HEK293 (cell line): ENCODE measurements around the gene CHRM5.

Experiments
- CTCF ChIA-PET: fragments of 350-600 bp; formaldehyde crosslinking; extraction: SDS; loops from one replicate; lab custom pipeline; 2021; ENCODE audit warnings: antibody characterized with exemption; lab: Yijun Ruan, JAX
- POLR2A ChIA-PET: fragments of 300-600 bp; formaldehyde crosslinking; extraction: SDS; loops from one replicate; lab custom pipeline; 2020; ENCODE audit warnings: antibody characterized with exemption, inconsistent platforms; lab: Yijun Ruan, JAX
- H3K27ac ChIP-seq: fragments of 200-500 bp; sonication (Bioruptor generic); 2 replicates; pipeline ENCODE4 v1.5.1; 2014; ENCODE audit warnings: low read depth, low read length, control low read depth, inconsistent platforms; ENCODE audit errors: extremely low read depth
- H3K36me3 ChIP-seq, 2 experiments: fragments of 200-500 bp in 1 of 2; sonication (Bioruptor generic) in 1 of 2; 1 replicate in 1 of 2; 2 replicates in 1 of 2; pipeline ENCODE4 v1.5.1; 2014 to 2017; ENCODE audit warnings: inconsistent platforms in 2 of 2, low read length in 2 of 2; ENCODE audit not compliant: control insufficient read depth in 2 of 2, insufficient read depth in 1 of 2
- H3K4me1 ChIP-seq: fragments of 200-500 bp; sonication (Bioruptor generic); 2 replicates; pipeline ENCODE4 v1.5.1; 2014; ENCODE audit warnings: mild to moderate bottlenecking, low read length, inconsistent platforms; ENCODE audit not compliant: control insufficient read depth, insufficient read depth
- H3K4me3 ChIP-seq: 2 replicates; pipeline ENCODE4 v1.5.1; 2011; ENCODE audit warnings: low read depth, mild to moderate bottlenecking, control low read depth, low read length, moderate library complexity
- H3K9me3 ChIP-seq: fragments of 200-500 bp; sonication (Bioruptor generic); 2 replicates; pipeline ENCODE4 v1.5.1; 2014; ENCODE audit warnings: low read depth, low read length, inconsistent platforms; ENCODE audit not compliant: control insufficient read depth, insufficient read depth
- MYNN ChIP-seq: fragments of 450-650 bp; formaldehyde crosslinking; IDR thresholded peaks from 2 replicates; pipeline ENCODE4 v1.5.1; 2016; ENCODE audit warnings: missing biosample characterization, missing genetic modification characterization, borderline replicate concordance
- OSR2 ChIP-seq: fragments of 450-650 bp; formaldehyde crosslinking; IDR thresholded peaks from 2 replicates; pipeline ENCODE4 v1.5.1; 2016; ENCODE audit warnings: missing biosample characterization, missing genetic modification characterization
- SP3 ChIP-seq: fragments of 450-650 bp; formaldehyde crosslinking; IDR thresholded peaks from 2 replicates; pipeline ENCODE4 v1.5.1; 2016; ENCODE audit warnings: missing biosample characterization, missing genetic modification characterization
- YY2 ChIP-seq: fragments of 450-650 bp; formaldehyde crosslinking; IDR thresholded peaks from 2 replicates; pipeline ENCODE4 v1.5.1; 2016; ENCODE audit warnings: missing biosample characterization, missing genetic modification characterization
- ZBTB8A ChIP-seq: fragments of 450-650 bp; formaldehyde crosslinking; IDR thresholded peaks from 2 replicates; pipeline ENCODE4 v1.5.1; 2016; ENCODE audit warnings: missing biosample characterization, missing genetic modification characterization
- ZNF169 ChIP-seq: fragments of 450-650 bp; formaldehyde crosslinking; IDR thresholded peaks from 2 replicates; pipeline ENCODE4 v1.5.1; 2016; ENCODE audit warnings: missing biosample characterization, missing genetic modification characterization
- ZNF239 ChIP-seq: fragments of 450-650 bp; formaldehyde crosslinking; IDR thresholded peaks from 2 replicates; pipeline ENCODE4 v1.5.1; 2016; ENCODE audit warnings: missing biosample characterization, missing genetic modification characterization
- ZNF302 ChIP-seq: fragments of 450-650 bp; formaldehyde crosslinking; IDR thresholded peaks from 2 replicates; pipeline ENCODE4 v1.5.1; 2016; ENCODE audit warnings: missing biosample characterization, missing genetic modification characterization, low read depth
- ZNF335 ChIP-seq: fragments of 450-650 bp; formaldehyde crosslinking; conservative IDR thresholded peaks from 2 replicates; pipeline ENCODE4 v1.5.1; 2016; ENCODE audit warnings: missing biosample characterization, missing genetic modification characterization
- ZNF791 ChIP-seq: fragments of 450-650 bp; formaldehyde crosslinking; IDR thresholded peaks from 2 replicates; pipeline ENCODE4 v1.5.1; 2016; ENCODE audit warnings: missing biosample characterization, missing genetic modification characterization
- TF ChIP-seq, protein P1 (sequence below): fragments of 450-650 bp; formaldehyde crosslinking; IDR thresholded peaks from 2 replicates; pipeline ENCODE4 v1.5.1; 2017; ENCODE audit warnings: missing biosample characterization, missing genetic modification characterization
- TF ChIP-seq, protein P2 (sequence below): fragments of 450-650 bp; formaldehyde crosslinking; IDR thresholded peaks from 2 replicates; pipeline ENCODE4 v1.5.1; 2016; ENCODE audit warnings: missing biosample characterization, missing genetic modification characterization
- TF ChIP-seq, protein P3 (sequence below): sonication (generic); formaldehyde crosslinking; IDR thresholded peaks from 2 replicates; pipeline ENCODE4 v1.8.1; 2022; ENCODE audit warnings: mild to moderate bottlenecking, moderate library complexity, missing genetic modification reagents
- TF ChIP-seq, protein P4 (sequence below): fragments of 450-650 bp; formaldehyde crosslinking; IDR thresholded peaks from 2 replicates; pipeline ENCODE4; 2016; ENCODE audit warnings: missing biosample characterization, missing genetic modification characterization
- TF ChIP-seq, protein P5 (sequence below): fragments of 450-650 bp; IDR thresholded peaks from 2 replicates; pipeline ENCODE4 v1.5.1; 2018; ENCODE audit warnings: missing biosample characterization, mild to moderate bottlenecking, missing genetic modification characterization
- TF ChIP-seq, protein P6 (sequence below): fragments of 450-650 bp; formaldehyde crosslinking; IDR thresholded peaks from 2 replicates; pipeline ENCODE4 v1.5.1; 2016; ENCODE audit warnings: missing biosample characterization, missing genetic modification characterization
- TF ChIP-seq, protein P7 (sequence below): fragments of 450-650 bp; formaldehyde crosslinking; IDR thresholded peaks from 2 replicates; pipeline ENCODE4 v1.5.1; 2017; ENCODE audit warnings: missing biosample characterization, mild to moderate bottlenecking, missing genetic modification characterization, moderate library complexity
- TF ChIP-seq, protein P8 (sequence below): fragments of 450-650 bp; formaldehyde crosslinking; IDR thresholded peaks from 2 replicates; pipeline ENCODE4 v1.5.1; 2016; ENCODE audit warnings: missing biosample characterization, missing genetic modification characterization, borderline replicate concordance

Gene CHRM5

DNA sequence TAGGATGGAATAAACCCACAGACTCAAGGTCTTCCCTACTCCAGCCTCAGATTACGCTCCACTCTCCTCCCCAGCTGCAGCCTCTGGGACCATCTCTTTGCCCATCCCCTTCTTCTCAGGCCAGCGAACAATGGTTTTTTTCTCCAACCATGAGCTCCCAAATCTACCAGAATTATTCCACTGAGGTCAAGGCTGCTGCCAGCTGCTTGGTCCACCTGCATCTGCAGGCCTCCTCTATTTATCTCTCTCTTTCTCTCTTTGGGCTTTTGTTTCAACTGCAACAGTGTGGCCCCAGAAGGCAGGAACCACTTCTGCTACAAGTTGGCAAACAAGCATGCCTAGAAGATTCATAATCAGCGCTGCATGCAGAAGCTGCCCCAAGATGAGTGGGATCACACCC, 19.1 kb downstream of the CHRM5 start (continued):
- TF ChIP-seq, protein P1, sequence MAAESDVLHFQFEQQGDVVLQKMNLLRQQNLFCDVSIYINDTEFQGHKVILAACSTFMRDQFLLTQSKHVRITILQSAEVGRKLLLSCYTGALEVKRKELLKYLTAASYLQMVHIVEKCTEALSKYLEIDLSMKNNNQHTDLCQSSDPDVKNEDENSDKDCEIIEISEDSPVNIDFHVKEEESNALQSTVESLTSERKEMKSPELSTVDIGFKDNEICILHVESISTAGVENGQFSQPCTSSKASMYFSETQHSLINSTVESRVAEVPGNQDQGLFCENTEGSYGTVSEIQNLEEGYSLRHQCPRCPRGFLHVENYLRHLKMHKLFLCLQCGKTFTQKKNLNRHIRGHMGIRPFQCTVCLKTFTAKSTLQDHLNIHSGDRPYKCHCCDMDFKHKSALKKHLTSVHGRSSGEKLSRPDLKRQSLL: no peak
- TF ChIP-seq, protein P2, sequence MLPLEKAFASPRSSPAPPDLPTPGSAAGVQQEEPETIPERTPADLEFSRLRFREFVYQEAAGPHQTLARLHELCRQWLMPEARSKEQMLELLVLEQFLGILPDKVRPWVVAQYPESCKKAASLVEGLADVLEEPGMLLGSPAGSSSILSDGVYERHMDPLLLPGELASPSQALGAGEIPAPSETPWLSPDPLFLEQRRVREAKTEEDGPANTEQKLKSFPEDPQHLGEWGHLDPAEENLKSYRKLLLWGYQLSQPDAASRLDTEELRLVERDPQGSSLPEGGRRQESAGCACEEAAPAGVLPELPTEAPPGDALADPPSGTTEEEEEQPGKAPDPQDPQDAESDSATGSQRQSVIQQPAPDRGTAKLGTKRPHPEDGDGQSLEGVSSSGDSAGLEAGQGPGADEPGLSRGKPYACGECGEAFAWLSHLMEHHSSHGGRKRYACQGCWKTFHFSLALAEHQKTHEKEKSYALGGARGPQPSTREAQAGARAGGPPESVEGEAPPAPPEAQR (tag by site-specific recombination): no peak
- TF ChIP-seq ZNF169 (no peak), MYNN (tag by site-specific recombination) (no peak), ZNF335 (no peak), OSR2 (tag by site-specific recombination) (no peak), ZNF302 (tag by site-specific recombination) (no peak), ZNF239 (tag by site-specific recombination) (no peak), YY2 (tag by site-specific recombination) (no peak), ZBTB8A (tag by site-specific recombination) (no peak)
- TF ChIP-seq, protein P3, sequence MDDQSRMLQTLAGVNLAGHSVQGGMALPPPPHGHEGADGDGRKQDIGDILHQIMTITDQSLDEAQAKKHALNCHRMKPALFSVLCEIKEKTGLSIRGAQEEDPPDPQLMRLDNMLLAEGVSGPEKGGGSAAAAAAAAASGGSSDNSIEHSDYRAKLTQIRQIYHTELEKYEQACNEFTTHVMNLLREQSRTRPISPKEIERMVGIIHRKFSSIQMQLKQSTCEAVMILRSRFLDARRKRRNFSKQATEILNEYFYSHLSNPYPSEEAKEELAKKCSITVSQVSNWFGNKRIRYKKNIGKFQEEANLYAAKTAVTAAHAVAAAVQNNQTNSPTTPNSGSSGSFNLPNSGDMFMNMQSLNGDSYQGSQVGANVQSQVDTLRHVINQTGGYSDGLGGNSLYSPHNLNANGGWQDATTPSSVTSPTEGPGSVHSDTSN (CRISPR knock-in tag): no peak

DNA sequence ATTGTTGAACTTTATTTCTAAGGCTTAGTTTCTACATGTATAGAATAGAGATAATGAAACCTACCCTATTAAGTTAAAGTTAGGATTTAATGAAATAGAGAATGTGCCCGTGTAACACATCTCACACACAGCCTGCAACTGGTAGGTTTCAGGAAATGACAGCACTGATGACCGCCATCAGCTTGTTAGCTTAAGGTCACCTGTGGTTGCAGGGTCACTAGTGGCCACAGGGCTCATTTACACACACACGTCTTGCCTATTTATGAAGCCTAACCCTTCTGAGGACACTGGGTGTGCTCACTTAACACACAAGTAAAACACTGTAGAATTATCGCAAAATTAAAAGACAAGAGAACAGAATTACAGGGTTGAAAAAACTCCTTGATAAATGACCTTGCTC, 20.1 kb downstream of the CHRM5 start:
- ChIA-PET CTCF (interaction anchor here (1.9 kb wide), 1 partner anchor 253 kb away, joined by 5 read pairs; no protein-coding TSS in a partner anchor), POLR2A (no interaction called here)
- Histone ChIP-seq H3K27ac (no peak overlapping the region), H3K36me3 (no peaks in the 10 kb centered on the region), H3K4me1 (no peaks in the 10 kb centered on the region), H3K4me3 (no peak overlapping the region), H3K9me3 (no peaks in the 10 kb centered on the region)
- TF ChIP-seq, protein P4, sequence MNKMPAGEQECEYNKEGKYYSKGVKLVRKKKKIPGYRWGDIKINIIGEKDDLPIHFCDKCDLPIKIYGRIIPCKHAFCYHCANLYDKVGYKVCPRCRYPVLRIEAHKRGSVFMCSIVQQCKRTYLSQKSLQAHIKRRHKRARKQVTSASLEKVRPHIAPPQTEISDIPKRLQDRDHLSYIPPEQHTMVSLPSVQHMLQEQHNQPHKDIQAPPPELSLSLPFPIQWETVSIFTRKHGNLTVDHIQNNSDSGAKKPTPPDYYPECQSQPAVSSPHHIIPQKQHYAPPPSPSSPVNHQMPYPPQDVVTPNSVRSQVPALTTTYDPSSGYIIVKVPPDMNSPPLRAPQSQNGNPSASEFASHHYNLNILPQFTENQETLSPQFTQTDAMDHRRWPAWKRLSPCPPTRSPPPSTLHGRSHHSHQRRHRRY (tag by site-specific recombination): no peak
- TF ChIP-seq, protein P5, sequence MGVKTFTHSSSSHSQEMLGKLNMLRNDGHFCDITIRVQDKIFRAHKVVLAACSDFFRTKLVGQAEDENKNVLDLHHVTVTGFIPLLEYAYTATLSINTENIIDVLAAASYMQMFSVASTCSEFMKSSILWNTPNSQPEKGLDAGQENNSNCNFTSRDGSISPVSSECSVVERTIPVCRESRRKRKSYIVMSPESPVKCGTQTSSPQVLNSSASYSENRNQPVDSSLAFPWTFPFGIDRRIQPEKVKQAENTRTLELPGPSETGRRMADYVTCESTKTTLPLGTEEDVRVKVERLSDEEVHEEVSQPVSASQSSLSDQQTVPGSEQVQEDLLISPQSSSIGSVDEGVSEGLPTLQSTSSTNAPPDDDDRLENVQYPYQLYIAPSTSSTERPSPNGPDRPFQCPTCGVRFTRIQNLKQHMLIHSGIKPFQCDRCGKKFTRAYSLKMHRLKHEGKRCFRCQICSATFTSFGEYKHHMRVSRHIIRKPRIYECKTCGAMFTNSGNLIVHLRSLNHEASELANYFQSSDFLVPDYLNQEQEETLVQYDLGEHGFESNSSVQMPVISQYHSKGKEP (tag by site-specific recombination): no peak
- TF ChIP-seq, protein P6, sequence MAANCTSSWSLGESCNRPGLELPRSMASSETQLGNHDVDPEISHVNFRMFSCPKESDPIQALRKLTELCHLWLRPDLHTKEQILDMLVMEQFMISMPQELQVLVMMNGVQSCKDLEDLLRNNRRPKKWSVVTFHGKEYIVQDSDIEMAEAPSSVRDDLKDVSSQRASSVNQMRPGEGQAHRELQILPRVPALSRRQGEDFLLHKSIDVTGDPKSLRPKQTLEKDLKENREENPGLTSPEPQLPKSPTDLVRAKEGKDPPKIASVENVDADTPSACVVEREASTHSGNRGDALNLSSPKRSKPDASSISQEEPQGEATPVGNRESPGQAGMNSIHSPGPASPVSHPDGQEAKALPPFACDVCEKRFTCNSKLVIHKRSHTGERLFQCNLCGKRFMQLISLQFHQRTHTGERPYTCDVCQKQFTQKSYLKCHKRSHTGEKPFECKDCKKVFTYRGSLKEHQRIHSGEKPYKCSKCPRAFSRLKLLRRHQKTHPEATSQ: no peak
- TF ChIP-seq ZNF791 (tag by site-specific recombination): no peak
- TF ChIP-seq, protein P7, sequence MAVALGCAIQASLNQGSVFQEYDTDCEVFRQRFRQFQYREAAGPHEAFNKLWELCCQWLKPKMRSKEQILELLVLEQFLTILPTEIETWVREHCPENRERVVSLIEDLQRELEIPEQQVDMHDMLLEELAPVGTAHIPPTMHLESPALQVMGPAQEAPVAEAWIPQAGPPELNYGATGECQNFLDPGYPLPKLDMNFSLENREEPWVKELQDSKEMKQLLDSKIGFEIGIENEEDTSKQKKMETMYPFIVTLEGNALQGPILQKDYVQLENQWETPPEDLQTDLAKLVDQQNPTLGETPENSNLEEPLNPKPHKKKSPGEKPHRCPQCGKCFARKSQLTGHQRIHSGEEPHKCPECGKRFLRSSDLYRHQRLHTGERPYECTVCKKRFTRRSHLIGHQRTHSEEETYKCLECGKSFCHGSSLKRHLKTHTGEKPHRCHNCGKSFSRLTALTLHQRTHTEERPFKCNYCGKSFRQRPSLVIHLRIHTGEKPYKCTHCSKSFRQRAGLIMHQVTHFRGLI (tag by site-specific recombination): no peak
- TF ChIP-seq SP3: no peak
- TF ChIP-seq, protein P8, sequence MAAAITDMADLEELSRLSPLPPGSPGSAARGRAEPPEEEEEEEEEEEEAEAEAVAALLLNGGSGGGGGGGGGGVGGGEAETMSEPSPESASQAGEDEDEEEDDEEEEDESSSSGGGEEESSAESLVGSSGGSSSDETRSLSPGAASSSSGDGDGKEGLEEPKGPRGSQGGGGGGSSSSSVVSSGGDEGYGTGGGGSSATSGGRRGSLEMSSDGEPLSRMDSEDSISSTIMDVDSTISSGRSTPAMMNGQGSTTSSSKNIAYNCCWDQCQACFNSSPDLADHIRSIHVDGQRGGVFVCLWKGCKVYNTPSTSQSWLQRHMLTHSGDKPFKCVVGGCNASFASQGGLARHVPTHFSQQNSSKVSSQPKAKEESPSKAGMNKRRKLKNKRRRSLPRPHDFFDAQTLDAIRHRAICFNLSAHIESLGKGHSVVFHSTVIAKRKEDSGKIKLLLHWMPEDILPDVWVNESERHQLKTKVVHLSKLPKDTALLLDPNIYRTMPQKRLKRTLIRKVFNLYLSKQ (tag by site-specific recombination): no peak
